Endothelial cell of umbilical vein (primary cell): ENCODE results near the gene RNGTT. TPM values are rescaled to one million over a fixed set of nuclear protein-coding genes. Genes with fewer than 3 reads are reported as not detected.

ENCODE experiments used
- BruUV-seq: library from RNA; stranded (reverse); fragments of 400-500 nt; replicated peaks from 2 replicates; lab custom pipeline; 2021; lab: Mats Ljungman, UMichigan
- CTCF ChIA-PET: fragments of 300-600, 350-600 bp; sonication (Branson Sonifier 250); formaldehyde crosslinking; loops from one replicate; lab custom pipeline; 2021; ENCODE audit warnings: antibody characterized with exemption, inconsistent platforms; lab: Charles Lee
- POLR2A ChIA-PET: fragments of 300-600, 350-600 bp; sonication (Branson Sonifier 250); formaldehyde crosslinking; loops from one replicate; lab custom pipeline; 2021; ENCODE audit warnings: antibody characterized with exemption, inconsistent platforms; lab: Charles Lee
- DNase-seq: peaks from one replicate; pipeline ENCODE4 v3.0.0-alpha.2; 2011; ENCODE audit warnings: low read depth, low spot score
- FAIRE-seq: peaks from 2 replicates; lab custom pipeline; 2011; peaks lifted over from hg19 to GRCh38; lab: Jason Lieb, UNC
- H2AFZ ChIP-seq: 2 replicates; pipeline ENCODE4 v1.6.0; 2012; ENCODE audit warnings: low read depth, low read length, control low read depth, inconsistent platforms
- H3K27ac ChIP-seq: 2 replicates; pipeline ENCODE4 v1.5.1; 2011; ENCODE audit warnings: low read depth, mild to moderate bottlenecking, control low read depth, low read length, moderate library complexity; ENCODE audit not compliant: insufficient read depth
- H3K27me3 ChIP-seq, 2 experiments: 2 replicates each; pipeline versions ENCODE4 v1.6.0 to v1.6.1; 2011; ENCODE audit warnings: low read length in 2 of 2, mixed read lengths in 1 of 2; ENCODE audit not compliant: control insufficient read depth in 2 of 2, insufficient read depth in 2 of 2
- H3K36me3 ChIP-seq, 2 experiments: 2 replicates in 1 of 2; 3 replicates in 1 of 2; pipeline ENCODE4 v1.5.1; 2011; ENCODE audit warnings: low read length in 2 of 2, mild to moderate bottlenecking in 1 of 2, moderate library complexity in 1 of 2; ENCODE audit not compliant: control insufficient read depth in 2 of 2, insufficient read depth in 2 of 2; ENCODE audit errors: extremely low read depth in 1 of 2
- H3K4me1 ChIP-seq: 3 replicates; pipeline ENCODE4 v1.5.1; 2011; ENCODE audit warnings: mild to moderate bottlenecking, low read length; ENCODE audit not compliant: control insufficient read depth, insufficient read depth; ENCODE audit errors: extremely low read depth
- H3K4me2 ChIP-seq: 2 replicates; pipeline ENCODE4 v1.6.1; 2011; ENCODE audit warnings: low read length, control low read depth, mixed read lengths; ENCODE audit not compliant: insufficient read depth
- H3K4me3 ChIP-seq, 3 experiments: fragments of 200-600 bp in 1 of 3; sonication (generic), shearing (Covaris generic) in 1 of 3; replicated peaks in 1 of 3; 2 replicates each; pipeline ENCODE4 v1.5.1; 2011 to 2016; ENCODE audit warnings: control low read depth in 3 of 3, low read length in 3 of 3, mild to moderate bottlenecking in 2 of 3, inconsistent platforms in 1 of 3, low read depth in 1 of 3, moderate library complexity in 1 of 3; ENCODE audit not compliant: insufficient read depth in 1 of 3
- H3K79me2 ChIP-seq: 2 replicates; pipeline ENCODE4 v1.6.0; 2012; ENCODE audit warnings: low read length, inconsistent platforms; ENCODE audit not compliant: control insufficient read depth, insufficient read depth
- H3K9ac ChIP-seq: replicated peaks from 2 replicates; pipeline ENCODE3; 2011; ENCODE audit warnings: low read length, control low read depth; ENCODE audit not compliant: insufficient read depth; ENCODE audit errors: extremely low read depth
- H3K9me1 ChIP-seq: replicated peaks from 3 replicates; pipeline ENCODE4 v1.6.0; 2011; ENCODE audit warnings: mild to moderate bottlenecking, low read length; ENCODE audit not compliant: control insufficient read depth, insufficient read depth; ENCODE audit errors: extremely low read depth
- H3K9me3 ChIP-seq: replicated peaks from 2 replicates; pipeline ENCODE4 v1.5.1; 2012; ENCODE audit warnings: low read length, inconsistent platforms; ENCODE audit not compliant: control insufficient read depth, insufficient read depth
- H4K20me1 ChIP-seq: replicated peaks from 2 replicates; pipeline ENCODE3; 2011; ENCODE audit warnings: mild to moderate bottlenecking, low read length; ENCODE audit not compliant: control insufficient read depth, insufficient read depth; ENCODE audit errors: extremely low read depth
- EZH2 ChIP-seq: IDR thresholded peaks from 2 replicates; pipeline ENCODE4 v1.6.1; 2012; ENCODE audit warnings: borderline replicate concordance, low read depth, mild to moderate bottlenecking, moderate library complexity, low read length, inconsistent platforms; ENCODE audit not compliant: severe bottlenecking
- FOS ChIP-seq: IDR thresholded peaks from 2 replicates; pipeline ENCODE4 v1.6.1; 2011; ENCODE audit warnings: mild to moderate bottlenecking, low read length, moderate library complexity, borderline replicate concordance; ENCODE audit not compliant: insufficient read depth
- GATA2 ChIP-seq: IDR thresholded peaks from 2 replicates; pipeline ENCODE4 v1.7.0; 2011; ENCODE audit warnings: low read depth, mild to moderate bottlenecking, moderate library complexity, mixed read lengths, low read length; ENCODE audit not compliant: insufficient read length, insufficient read depth
- JUN ChIP-seq: IDR thresholded peaks from 2 replicates; pipeline ENCODE4 v1.6.1; 2011; ENCODE audit warnings: borderline replicate concordance, low read depth; ENCODE audit not compliant: insufficient read length, insufficient read depth
- MYC ChIP-seq: IDR thresholded peaks from one replicate; pipeline ENCODE4 v1.6.1; 2011; ENCODE audit warnings: mild to moderate bottlenecking, low read depth, low read length
- POLR2A ChIP-seq: IDR thresholded peaks from 2 replicates; pipeline ENCODE4 v1.6.1; 2012; ENCODE audit warnings: low read depth, mild to moderate bottlenecking, control low read depth, low read length
- POLR2AphosphoS5 ChIP-seq: IDR thresholded peaks from 2 replicates; pipeline ENCODE4 v1.6.1; 2012; ENCODE audit warnings: low read depth, mild to moderate bottlenecking, control low read depth, low read length, moderate library complexity; ENCODE audit not compliant: insufficient read depth
- dilution Hi-C: fragments of 300-500 bp; cut with MboI; formaldehyde crosslinking; loops from one replicate; pipeline ENCODE4 v1.15.0; 2019; ENCODE audit warnings: low sequenced_read_pairs; ENCODE audit not compliant: extremely low pct_ligation_motif_present
- intact Hi-C: fragments of 100-400 bp; cut with micrococcal nuclease; formaldehyde crosslinking; loops from one replicate; pipeline ENCODE4 v1.10.0; 2022
- polyA plus RNA-seq, 4 experiments: library from polyadenylated mRNA; depleted of rRNA in 3 of 4; stranded (reverse) in 3 of 4; unstranded in 1 of 4; fragments of >200 nt; gene quantifications; 2 replicates each; pipeline versions ENCODE4 v1.2.1 to v1.2.3, GENCODE V29; 2011 to 2012; ENCODE audit warnings: missing spikeins in 1 of 4
- total RNA-seq: library from RNA; stranded (reverse); gene quantifications from 2 replicates; pipeline ENCODE4 v1.2.3, GENCODE V29; 2021
- TF ChIP-seq, protein P1 (sequence below), 2 donors: IDR thresholded peaks; 1 replicate in 1 of 2; 2 replicates in 1 of 2; pipeline ENCODE4 v1.5.1; 2011; ENCODE audit warnings: low read length in 2 of 2, mild to moderate bottlenecking in 2 of 2, moderate library complexity in 2 of 2, control low read depth in 1 of 2, inconsistent platforms in 1 of 2, low read depth in 1 of 2; ENCODE audit not compliant: insufficient read depth in 1 of 2; ENCODE audit errors: extremely low read depth in 1 of 2
- TF ChIP-seq, protein P2 (sequence below): IDR thresholded peaks from 2 replicates; pipeline ENCODE4 v1.6.1; 2011; ENCODE audit not compliant: insufficient read depth, insufficient read length

Gene RNGTT
- total and polyA plus RNA-seq, 2 donors (not counting 3 experiments of a cell fraction or from before 2014, with no cell fraction given), result 2.1 to 13.1 TPM

DNA sequence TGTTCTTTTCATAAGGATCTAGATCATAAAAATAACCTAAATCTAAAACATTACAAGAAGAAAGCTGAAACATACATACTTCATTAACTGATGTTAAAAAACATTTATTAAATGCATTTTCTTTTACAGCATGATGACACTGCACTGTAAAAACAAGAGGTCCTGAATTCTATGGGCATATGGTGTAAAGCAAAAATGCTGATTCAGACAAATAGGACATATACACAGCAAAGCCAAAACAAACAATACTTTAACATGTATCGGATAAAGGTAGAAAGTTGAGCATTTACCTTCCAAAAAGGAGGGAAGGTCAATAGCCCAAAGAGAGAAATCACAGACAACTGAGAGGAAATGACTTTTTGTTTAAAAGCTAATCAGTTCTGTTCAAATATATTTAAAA lies 221.5 kb downstream of the RNGTT start:
- CTCF ChIA-PET, result interaction anchor here (1.1 to 1.6 kb wide), 3 partner anchors 10 to 21 kb away, joined by 3 to 6 read pairs (median 3); no protein-coding TSS in a partner anchor
- POLR2A ChIA-PET, result no interaction called here
- H3K9me3 ChIP-seq, result no peaks in the 10 kb centered on the region
- intact Hi-C loops, result no loop called here
- no peaks in the 10 kb centered on the region for H3K79me2 ChIP-seq
- H4K20me1 ChIP-seq, result no peaks in the 10 kb centered on the region
- no peak overlapping the region for H2AFZ ChIP-seq
- FAIRE-seq (no peak), DNase-seq (no peak)
- no peaks in the 10 kb centered on the region for H3K9me1 ChIP-seq
- H3K36me3 ChIP-seq, result no peaks in the 10 kb centered on the region
- TF ChIP-seq, protein P1, sequence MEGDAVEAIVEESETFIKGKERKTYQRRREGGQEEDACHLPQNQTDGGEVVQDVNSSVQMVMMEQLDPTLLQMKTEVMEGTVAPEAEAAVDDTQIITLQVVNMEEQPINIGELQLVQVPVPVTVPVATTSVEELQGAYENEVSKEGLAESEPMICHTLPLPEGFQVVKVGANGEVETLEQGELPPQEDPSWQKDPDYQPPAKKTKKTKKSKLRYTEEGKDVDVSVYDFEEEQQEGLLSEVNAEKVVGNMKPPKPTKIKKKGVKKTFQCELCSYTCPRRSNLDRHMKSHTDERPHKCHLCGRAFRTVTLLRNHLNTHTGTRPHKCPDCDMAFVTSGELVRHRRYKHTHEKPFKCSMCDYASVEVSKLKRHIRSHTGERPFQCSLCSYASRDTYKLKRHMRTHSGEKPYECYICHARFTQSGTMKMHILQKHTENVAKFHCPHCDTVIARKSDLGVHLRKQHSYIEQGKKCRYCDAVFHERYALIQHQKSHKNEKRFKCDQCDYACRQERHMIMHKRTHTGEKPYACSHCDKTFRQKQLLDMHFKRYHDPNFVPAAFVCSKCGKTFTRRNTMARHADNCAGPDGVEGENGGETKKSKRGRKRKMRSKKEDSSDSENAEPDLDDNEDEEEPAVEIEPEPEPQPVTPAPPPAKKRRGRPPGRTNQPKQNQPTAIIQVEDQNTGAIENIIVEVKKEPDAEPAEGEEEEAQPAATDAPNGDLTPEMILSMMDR (IDR thresholded peaks at IDR 0.05; ENCODE audit: extremely low read depth in 1 of 2, insufficient read depth in 1 of 2, low read depth in 1 of 2, low read length in 2 of 2), result no peak
- TF ChIP-seq JUN, result no peak
- TF ChIP-seq GATA2, result no peak
- TF ChIP-seq POLR2A, result no peak
- no peak for TF ChIP-seq POLR2AphosphoS5
- TF ChIP-seq, protein P2, sequence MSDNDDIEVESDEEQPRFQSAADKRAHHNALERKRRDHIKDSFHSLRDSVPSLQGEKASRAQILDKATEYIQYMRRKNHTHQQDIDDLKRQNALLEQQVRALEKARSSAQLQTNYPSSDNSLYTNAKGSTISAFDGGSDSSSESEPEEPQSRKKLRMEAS, result no peak
- TF ChIP-seq MYC, result no peak
- no peak for TF ChIP-seq EZH2
- no peak for TF ChIP-seq FOS
- H3K27ac ChIP-seq, result no peak overlapping the region
- H3K27me3 ChIP-seq, result no peaks in the 10 kb centered on the region
- dilution Hi-C loops, result no loop called here
- H3K4me3 ChIP-seq, result no peak overlapping the region
- no peaks in the 10 kb centered on the region for H3K4me1 ChIP-seq
- H3K9ac ChIP-seq, result no peak overlapping the region
- no TSS peak for BruUV-seq
- H3K4me2 ChIP-seq, result no peak overlapping the region
